NCI-H526 treated with DMSO at 0.1 percent for 48 hours (cell line): ENCODE data around the gene CUL1.
A peak's percentile ranks its signal among the peaks of the same experiment; 100 is the strongest.

ENCODE experiments used
- DNase-seq: peaks from one replicate; lab custom pipeline; 2025; lab: John Stamatoyannopoulos, UW

CUL1 gene

DNA sequence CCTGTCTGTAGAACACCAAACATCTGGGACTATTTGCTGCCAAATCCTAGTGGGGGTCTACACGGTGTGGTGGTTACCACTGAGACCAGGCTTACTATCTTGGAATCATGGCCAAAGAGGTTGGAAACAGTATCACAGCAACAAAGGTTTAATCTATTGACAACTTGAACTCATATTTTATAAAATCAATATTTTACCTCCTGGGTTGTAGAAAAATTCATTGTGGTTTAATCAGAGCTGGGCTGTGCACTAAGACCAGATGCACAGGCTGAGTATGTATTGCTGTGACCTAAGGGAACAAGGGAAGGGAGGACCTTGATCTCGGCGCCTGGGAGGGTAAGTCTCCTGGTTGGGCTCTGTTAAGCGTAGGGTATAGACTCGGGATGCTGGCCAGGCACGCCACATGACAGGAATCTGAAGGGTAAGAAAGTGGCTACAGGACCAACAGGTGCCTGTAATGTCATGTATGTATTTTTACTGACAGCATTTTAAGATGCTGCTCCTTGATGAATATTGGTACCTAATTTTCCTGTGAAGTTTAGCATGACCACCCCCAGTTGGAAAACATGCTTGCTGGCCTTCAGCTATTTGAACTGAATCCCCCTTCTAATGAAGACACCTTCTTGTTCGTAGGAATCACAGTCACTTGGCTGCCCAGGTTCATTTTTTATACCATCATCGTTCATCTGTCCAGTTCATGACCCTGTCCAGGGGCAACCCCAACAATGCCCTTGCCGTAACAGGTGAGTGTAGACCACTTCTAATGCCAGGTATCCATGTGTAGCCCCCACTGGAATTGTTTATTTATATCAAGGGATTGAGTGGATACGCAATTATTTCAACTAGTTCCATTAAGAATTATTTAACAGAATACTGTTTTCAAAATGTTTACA lies 105.9 kb downstream of the CUL1 start:
- no peak for DNase-seq

DNA sequence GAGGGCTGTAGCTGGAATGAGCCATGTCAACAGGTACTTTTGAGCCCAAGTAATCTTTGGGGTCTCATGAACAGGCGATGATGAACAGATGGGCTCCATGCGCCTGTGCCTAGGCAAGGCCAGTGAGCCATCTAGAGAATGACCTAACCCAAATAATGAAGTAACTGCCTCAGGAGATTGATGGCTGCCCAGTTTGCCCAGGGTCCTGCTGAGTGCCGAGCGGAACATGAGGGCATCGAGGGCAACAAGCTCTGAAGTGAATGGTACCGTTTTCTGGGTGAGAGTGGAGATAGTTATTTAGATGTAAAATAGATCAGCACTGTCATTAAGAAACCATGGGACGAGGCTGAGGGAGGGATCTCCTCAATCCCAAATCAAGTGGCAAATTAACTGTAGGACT lies 107.5 kb downstream of the CUL1 start:
- no peak for DNase-seq

DNA sequence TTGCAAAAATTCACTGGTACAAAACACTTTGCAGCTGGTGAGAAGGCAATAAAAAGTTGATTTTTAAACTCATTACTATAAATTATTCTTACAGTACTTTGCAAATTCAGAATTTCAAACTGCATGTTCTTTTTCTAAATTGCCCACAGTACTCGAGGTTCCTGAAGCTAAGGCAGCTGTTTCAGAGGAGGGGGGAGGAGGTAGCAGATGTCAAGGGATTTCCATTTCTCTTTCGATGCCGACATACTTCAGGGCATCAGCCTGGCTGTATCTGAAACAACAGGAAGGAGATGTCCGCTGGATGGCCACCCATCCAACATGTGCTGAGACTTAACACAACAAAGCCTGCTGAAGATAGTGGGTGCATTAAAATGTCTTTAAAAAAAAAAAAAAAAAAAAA lies 108.7 kb downstream of the CUL1 start:
- no peak for DNase-seq

GRCh38 chr7:148809856-148810255 lies 111.2 kb downstream of the CUL1 start:
- no peak for DNase-seq

- DNase-seq: no peak
Measured at GRCh38 chr7:148811892-148812291, 113.2 kb downstream of the CUL1 start.

- DNase-seq: no peak
Measured at GRCh38 chr7:148813890-148814289, 115.2 kb downstream of the CUL1 start.

GRCh38 chr7:148814922-148815559 lies 116.3 kb downstream of the CUL1 start:
- DNase-seq: no peak

DNA sequence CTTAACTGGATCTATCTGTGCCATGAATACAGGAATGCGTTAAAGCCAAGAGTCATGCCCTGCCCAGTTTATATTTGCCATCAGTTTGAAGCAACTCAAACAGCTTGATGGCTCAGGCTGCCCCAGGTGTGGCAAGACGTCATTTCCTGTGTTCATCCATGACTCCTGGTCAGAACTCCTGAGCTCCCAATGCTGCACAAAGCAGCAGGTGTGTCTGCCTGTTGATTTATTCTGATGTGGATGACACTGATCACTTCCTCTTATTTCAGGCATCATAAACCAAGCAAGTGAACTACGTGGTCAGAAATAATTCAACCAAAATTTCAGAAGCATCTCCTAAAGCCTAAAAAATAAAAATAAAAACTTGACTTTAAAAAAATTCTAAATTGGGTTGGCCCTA lies 116.9 kb downstream of the CUL1 start:
- no peak for DNase-seq

GRCh38 chr7:148819697-148820360 lies 121.1 kb downstream of the CUL1 start:
- DNase-seq: no peak

- no peak for DNase-seq
Measured at GRCh38 chr7:148821422-148821821, 122.7 kb downstream of the CUL1 start.

DNA sequence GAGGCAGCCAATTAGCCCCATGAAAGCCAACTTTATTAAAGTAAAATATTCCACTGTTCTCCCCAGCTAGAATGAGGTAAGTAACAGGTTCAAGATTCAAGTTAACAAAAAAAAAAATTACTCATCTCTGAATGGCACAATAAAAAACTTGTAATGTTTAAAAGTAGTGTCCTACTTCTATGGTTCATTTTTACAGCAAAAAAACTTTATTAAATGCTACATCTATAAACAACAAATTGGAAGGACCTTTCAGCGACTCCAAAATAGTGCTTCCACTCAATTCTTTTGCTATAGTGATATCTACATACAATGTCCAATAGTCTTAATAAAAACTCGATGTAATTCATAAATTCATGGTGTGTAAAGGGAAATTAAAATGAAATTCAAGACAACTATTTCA lies 126.2 kb downstream of the CUL1 start:
- DNase-seq: no peak

- DNase-seq: no peak
Measured at GRCh38 chr7:148825338-148825737, 126.6 kb downstream of the CUL1 start.

DNA sequence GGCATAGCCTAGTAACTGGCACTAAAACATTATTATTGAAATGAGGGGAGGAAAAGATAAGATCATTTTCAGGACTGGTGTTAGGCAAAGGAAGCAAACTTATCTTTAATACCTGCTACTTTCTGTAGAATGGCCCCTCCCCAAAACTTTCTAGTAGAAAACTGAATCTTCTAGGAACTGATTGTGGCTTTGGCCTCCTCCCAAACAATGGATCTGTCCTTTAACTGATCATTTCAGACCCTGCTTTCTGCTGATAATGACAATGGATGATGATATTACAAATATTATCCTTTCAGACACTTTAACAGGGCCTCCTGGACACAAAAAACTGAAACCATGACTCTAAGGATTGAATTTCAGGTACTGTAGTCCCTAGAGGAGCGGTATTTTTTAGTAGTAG lies 130.3 kb downstream of the CUL1 start:
- no peak for DNase-seq

GRCh38 chr7:148830897-148831692 lies 132.4 kb downstream of the CUL1 start:
- DNase-seq: peak; percentile 17

DNA sequence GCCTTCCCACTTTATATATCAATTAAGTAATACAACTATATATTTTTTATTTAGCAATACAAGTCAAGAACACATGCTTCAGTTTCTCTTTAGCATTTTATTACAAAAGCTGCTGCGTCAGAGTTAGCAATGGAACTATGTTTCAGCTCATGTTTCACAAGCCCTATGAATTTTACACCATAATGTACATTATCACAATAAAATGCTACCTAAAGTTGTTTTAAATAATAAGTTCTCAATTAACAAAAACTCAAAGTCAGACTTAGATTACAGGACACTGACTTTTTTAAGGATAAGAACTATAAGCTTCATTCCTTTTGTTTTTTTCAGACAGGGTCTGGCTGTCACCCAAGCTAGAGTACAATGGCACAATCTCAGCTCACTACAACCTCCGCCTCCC lies 133.1 kb downstream of the CUL1 start:
- DNase-seq: no peak

DNA sequence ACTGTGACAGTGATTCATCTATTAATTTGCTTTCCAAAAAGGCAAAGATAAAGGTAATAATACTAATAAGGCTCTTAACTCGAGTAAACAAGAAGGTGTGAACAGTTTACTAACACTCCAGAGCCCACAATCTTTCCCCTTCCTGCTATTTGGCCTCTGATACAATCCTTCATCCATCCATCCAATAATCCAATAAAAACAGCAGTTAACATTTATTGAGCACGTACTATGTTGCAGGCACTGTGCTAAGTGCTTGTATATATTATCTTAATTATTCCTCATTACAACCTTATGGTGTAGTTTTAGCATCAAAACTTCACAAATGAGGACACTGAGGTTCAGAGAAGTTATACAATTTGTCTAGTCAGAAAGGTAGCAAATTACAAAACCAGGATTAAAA lies 135.9 kb downstream of the CUL1 start:
- no peak for DNase-seq

GRCh38 chr7:148835854-148836253 lies 137.2 kb downstream of the CUL1 start:
- no peak for DNase-seq

GRCh38 chr7:148838905-148839304 lies 140.2 kb downstream of the CUL1 start:
- no peak for DNase-seq

- no peak for DNase-seq
Measured at GRCh38 chr7:148847815-148848734, 149.4 kb downstream of the CUL1 start.

DNA sequence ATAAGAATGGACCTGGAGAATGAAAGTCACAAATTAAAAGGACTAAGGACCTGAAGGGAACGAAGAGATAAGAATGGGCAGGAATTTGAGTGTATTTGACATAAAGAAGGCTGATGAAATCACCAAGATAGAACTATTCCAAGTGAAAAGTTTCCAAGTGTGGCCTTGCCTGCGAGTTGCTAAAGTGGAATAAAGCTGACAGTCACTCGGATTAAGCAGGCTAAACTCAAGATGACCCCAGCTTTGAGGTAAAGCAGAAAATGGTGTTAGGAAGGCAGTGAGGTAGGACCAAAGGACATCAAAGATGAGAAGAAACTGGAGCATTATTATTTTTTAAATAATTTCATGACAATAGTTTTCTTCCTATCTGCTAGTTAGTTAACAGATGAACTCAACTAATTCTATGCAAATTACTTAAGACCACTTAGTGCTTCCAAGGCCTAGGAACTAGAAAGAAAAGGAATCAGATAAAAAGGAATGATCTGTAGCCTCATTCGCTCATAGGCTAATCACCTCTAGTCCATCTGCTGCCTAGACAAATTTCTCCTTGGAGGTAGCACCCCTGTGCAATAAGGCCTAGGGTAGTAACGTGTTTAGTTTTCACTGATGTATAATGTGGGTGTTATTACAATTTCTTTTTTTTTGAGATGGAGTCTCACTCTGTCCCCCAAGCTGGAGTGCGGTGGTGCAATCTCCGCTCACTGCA lies 150.8 kb downstream of the CUL1 start:
- no peak for DNase-seq
